CD4-positive, CD25-positive, alpha-beta regulatory T cell (primary cell): ENCODE data around the gene NME7. TPM values are rescaled to one million over a fixed set of nuclear protein-coding genes. Genes with fewer than 3 reads are reported as not detected.
A peak's percentile ranks its signal among the peaks of the same experiment; 100 is the strongest.

Source experiments
- ATAC-seq, 2 donors: fragments of 150-1000 bp; cut with Tn5 transposase; one replicate each; pipeline ENCODE4 v1.10.0; 2021; ENCODE audit warnings: low read depth in 2 of 2, moderate number of reproducible peaks in 2 of 2, moderate library complexity in 1 of 2
- DNase-seq, 3 donors: peaks; one replicate each; pipeline versions ENCODE4 v3.0.0 to v3.0.0-alpha.2; 2012 to 2022; ENCODE audit warnings: mixed read lengths in 1 of 3
- H3K27ac ChIP-seq: one replicate; pipeline ENCODE4 v1.7.0; 2013; ENCODE audit warnings: mild to moderate bottlenecking, low read length; ENCODE audit not compliant: insufficient read depth, poor library complexity, severe bottlenecking
- H3K27me3 ChIP-seq: one replicate; pipeline ENCODE4 v1.7.0; 2013; ENCODE audit warnings: low read length; ENCODE audit not compliant: control insufficient read depth, insufficient read depth
- H3K36me3 ChIP-seq: one replicate; pipeline ENCODE4 v1.7.0; 2013; ENCODE audit warnings: mild to moderate bottlenecking, low read length, moderate library complexity; ENCODE audit not compliant: control insufficient read depth, insufficient read depth
- H3K4me1 ChIP-seq: 2 replicates; pipeline ENCODE4 v1.7.0; 2013; ENCODE audit warnings: mild to moderate bottlenecking, low read length; ENCODE audit not compliant: insufficient read depth, control insufficient read depth, poor library complexity, severe bottlenecking
- H3K4me3 ChIP-seq: one replicate; pipeline ENCODE4 v1.7.0; 2013; ENCODE audit warnings: low read depth, mild to moderate bottlenecking, low read length, moderate library complexity
- H3K9me3 ChIP-seq, 2 experiments: 1 replicate in 1 of 2; 2 replicates in 1 of 2; pipeline ENCODE4 v1.7.0; 2013; ENCODE audit warnings: low read length in 2 of 2, mild to moderate bottlenecking in 1 of 2, moderate library complexity in 1 of 2; ENCODE audit not compliant: control insufficient read depth in 2 of 2
- H3K27ac Mint-ChIP-seq, 3 donors: one replicate each; pipeline ENCODE4 v1.8.0; 2020 to 2022; ENCODE audit warnings: mild to moderate bottlenecking in 3 of 3, mixed read lengths in 3 of 3, moderate library complexity in 2 of 3
- H3K27me3 Mint-ChIP-seq: one replicate; pipeline ENCODE4 v1.8.0; 2022; ENCODE audit warnings: mild to moderate bottlenecking, mixed read lengths
- H3K36me3 Mint-ChIP-seq: one replicate; pipeline ENCODE4 v1.8.0; 2020; ENCODE audit warnings: mixed read lengths
- H3K4me1 Mint-ChIP-seq, 4 donors: one replicate each; pipeline ENCODE4 v1.8.0; 2020 to 2022; ENCODE audit warnings: mixed read lengths in 4 of 4, mild to moderate bottlenecking in 1 of 4
- H3K4me3 Mint-ChIP-seq, 4 donors: one replicate each; pipeline ENCODE4 v1.8.0; 2020 to 2022; ENCODE audit warnings: mild to moderate bottlenecking in 4 of 4, mixed read lengths in 4 of 4, moderate library complexity in 3 of 4
- H3K9me3 Mint-ChIP-seq, 7 donors: one replicate each; pipeline ENCODE4 v1.8.0; 2020 to 2022; ENCODE audit warnings: mixed read lengths in 7 of 7, mild to moderate bottlenecking in 3 of 7, moderate library complexity in 2 of 7
- polyA plus RNA-seq, 4 donors: library from polyadenylated mRNA; unstranded; fragments of 300-500 nt; fragmentation: Illumina TruSeq; gene quantifications; one replicate each; pipeline ENCODE4 v1.2.3, GENCODE V29; 2021
- total RNA-seq: library from RNA; stranded (reverse); gene quantifications from one replicate; pipeline ENCODE4 v1.2.3, GENCODE V29; 2022

The NME7 gene
- total and polyA plus RNA-seq, 5 donors from 2014 or later, result 8.3 to 40.2 (median 17.5) TPM

GRCh38 chr1:169103002-169103401 lies 264.6 kb downstream of the NME7 start:
- H3K9me3 Mint-ChIP-seq, result no peaks in the 10 kb centered on the region
- DNase-seq (no peak), ATAC-seq (no peak)
- Histone ChIP-seq H3K9me3 (no peaks in the 10 kb centered on the region), H3K27me3 (peaks cover 8% of the 10 kb centered on the region), H3K27ac (no peak overlapping the region), H3K36me3 (no peaks in the 10 kb centered on the region), H3K4me3 (no peak overlapping the region), H3K4me1 (peaks cover 18% of the 10 kb centered on the region)
- H3K4me3 Mint-ChIP-seq, result no peak overlapping the region
- H3K27ac Mint-ChIP-seq, result no peak overlapping the region
- no peaks in the 10 kb centered on the region for H3K36me3 Mint-ChIP-seq
- peaks cover 0 to 21% (median 7%) of the 10 kb centered on the region in 4 donors for H3K4me1 Mint-ChIP-seq
- peaks cover 4% of the 10 kb centered on the region for H3K27me3 Mint-ChIP-seq

- no peaks in the 10 kb centered on the region for H3K36me3 Mint-ChIP-seq
- peaks cover 0 to 17% (median 5%) of the 10 kb centered on the region in 4 donors for H3K4me1 Mint-ChIP-seq
- Histone ChIP-seq H3K27ac (no peak overlapping the region), H3K27me3 (peaks cover 8% of the 10 kb centered on the region), H3K4me1 (peaks cover 14% of the 10 kb centered on the region), H3K36me3 (no peaks in the 10 kb centered on the region), H3K4me3 (no peak overlapping the region), H3K9me3 (no peaks in the 10 kb centered on the region)
- H3K27me3 Mint-ChIP-seq, result peaks cover 4% of the 10 kb centered on the region
- H3K9me3 Mint-ChIP-seq, result no peaks in the 10 kb centered on the region
- H3K4me3 Mint-ChIP-seq, result peak overlapping the region in 1 of 4 donors; percentile 27
- no peak overlapping the region for H3K27ac Mint-ChIP-seq
- ATAC-seq (no peak), DNase-seq (no peak)
Observed at GRCh38 chr1:169102567-169102966, 265.0 kb downstream of the NME7 start.

GRCh38 chr1:169100651-169101088 lies 266.9 kb downstream of the NME7 start:
- Histone ChIP-seq H3K27me3 (peaks cover 8% of the 10 kb centered on the region), H3K36me3 (no peaks in the 10 kb centered on the region), H3K27ac (no peak overlapping the region), H3K9me3 (no peaks in the 10 kb centered on the region), H3K4me1 (peaks cover 9% of the 10 kb centered on the region), H3K4me3 (no peak overlapping the region)
- Mint-ChIP-seq H3K4me1 (peaks cover 0 to 10% (median 2%) of the 10 kb centered on the region in 4 donors), H3K27me3 (peaks cover 4% of the 10 kb centered on the region), H3K36me3 (peaks cover 5% of the 10 kb centered on the region), H3K4me3 (no peak overlapping the region), H3K27ac (peak overlapping the region in 1 of 3 donors; percentile 29), H3K9me3 (peaks cover 0 to 3% (median 0%) of the 10 kb centered on the region in 7 donors)
- DNase-seq, result no peak
- ATAC-seq, result no peak

GRCh38 chr1:169100208-169100607 lies 267.4 kb downstream of the NME7 start:
- Mint-ChIP-seq H3K27ac (no peak overlapping the region), H3K4me1 (peaks cover 0 to 7% (median 2%) of the 10 kb centered on the region in 4 donors), H3K9me3 (peaks cover 0 to 3% (median 0%) of the 10 kb centered on the region in 7 donors), H3K4me3 (no peak overlapping the region), H3K36me3 (peaks cover 5% of the 10 kb centered on the region), H3K27me3 (peaks cover 4% of the 10 kb centered on the region)
- DNase-seq (no peak), ATAC-seq (no peak)
- Histone ChIP-seq H3K4me1 (peaks cover 5% of the 10 kb centered on the region), H3K27ac (no peak overlapping the region), H3K9me3 (no peaks in the 10 kb centered on the region), H3K27me3 (peaks cover 8% of the 10 kb centered on the region), H3K36me3 (no peaks in the 10 kb centered on the region), H3K4me3 (no peak overlapping the region)

- H3K36me3 Mint-ChIP-seq, result peaks cover 5% of the 10 kb centered on the region
- H3K9me3 Mint-ChIP-seq, result peaks cover 0 to 3% (median 0%) of the 10 kb centered on the region in 7 donors
- H3K27ac ChIP-seq, result no peak overlapping the region
- H3K27ac Mint-ChIP-seq, result no peak overlapping the region
- H3K27me3 Mint-ChIP-seq, result peaks cover 4% of the 10 kb centered on the region
- no peak overlapping the region for H3K4me3 ChIP-seq
- H3K9me3 ChIP-seq, result no peaks in the 10 kb centered on the region
- H3K4me1 ChIP-seq, result no peaks in the 10 kb centered on the region
- H3K27me3 ChIP-seq, result peaks cover 5% of the 10 kb centered on the region
- no peaks in the 10 kb centered on the region for H3K36me3 ChIP-seq
- ATAC-seq, result no peak
- H3K4me3 Mint-ChIP-seq, result no peak overlapping the region
- peaks cover 0 to under 1% (median 0%) of the 10 kb centered on the region in 4 donors for H3K4me1 Mint-ChIP-seq
- no peak for DNase-seq
Observed at GRCh38 chr1:169099561-169099960, 268.0 kb downstream of the NME7 start.

GRCh38 chr1:169098380-169098779 lies 269.2 kb downstream of the NME7 start:
- H3K27ac ChIP-seq, result no peak overlapping the region
- Mint-ChIP-seq H3K27ac (no peak overlapping the region), H3K27me3 (peaks cover 9% of the 10 kb centered on the region), H3K4me1 (no peaks in the 10 kb centered on the region), H3K4me3 (no peak overlapping the region), H3K36me3 (peaks cover 5% of the 10 kb centered on the region), H3K9me3 (peaks cover 0 to 3% (median 0%) of the 10 kb centered on the region in 7 donors)
- ATAC-seq (no peak), DNase-seq (no peak)
- H3K36me3 ChIP-seq, result no peaks in the 10 kb centered on the region
- H3K4me1 ChIP-seq, result no peaks in the 10 kb centered on the region
- H3K4me3 ChIP-seq, result no peak overlapping the region
- H3K9me3 ChIP-seq, result no peaks in the 10 kb centered on the region
- H3K27me3 ChIP-seq, result peaks cover 3% of the 10 kb centered on the region

GRCh38 chr1:169094897-169095569 lies 272.6 kb downstream of the NME7 start:
- peaks cover 3% of the 10 kb centered on the region for H3K27me3 ChIP-seq
- no peak overlapping the region for H3K27ac ChIP-seq
- H3K4me1 ChIP-seq, result no peaks in the 10 kb centered on the region
- H3K9me3 Mint-ChIP-seq, result peaks cover 0 to 3% (median 0%) of the 10 kb centered on the region in 7 donors
- H3K27ac Mint-ChIP-seq, result no peak overlapping the region
- DNase-seq, result no peak
- H3K4me3 ChIP-seq, result no peak overlapping the region
- no peak for ATAC-seq
- no peak overlapping the region for H3K4me3 Mint-ChIP-seq
- peaks cover 0 to 3% (median 0%) of the 10 kb centered on the region in 4 donors for H3K4me1 Mint-ChIP-seq
- H3K9me3 ChIP-seq, result no peaks in the 10 kb centered on the region
- peaks cover 5% of the 10 kb centered on the region for H3K36me3 Mint-ChIP-seq
- no peaks in the 10 kb centered on the region for H3K36me3 ChIP-seq
- H3K27me3 Mint-ChIP-seq, result peaks cover 5% of the 10 kb centered on the region

GRCh38 chr1:169092399-169092798 lies 275.2 kb downstream of the NME7 start:
- Mint-ChIP-seq H3K4me3 (no peak overlapping the region), H3K9me3 (peaks cover 0 to 4% (median 0%) of the 10 kb centered on the region in 7 donors), H3K36me3 (peaks cover 5% of the 10 kb centered on the region), H3K4me1 (peaks cover 0 to 4% (median 0%) of the 10 kb centered on the region in 4 donors), H3K27ac (no peak overlapping the region), H3K27me3 (peaks cover 5% of the 10 kb centered on the region)
- H3K4me1 ChIP-seq, result no peaks in the 10 kb centered on the region
- no peaks in the 10 kb centered on the region for H3K36me3 ChIP-seq
- no peaks in the 10 kb centered on the region for H3K9me3 ChIP-seq
- no peak overlapping the region for H3K27ac ChIP-seq
- DNase-seq (no peak), ATAC-seq (no peak)
- H3K27me3 ChIP-seq, result no peaks in the 10 kb centered on the region
- no peak overlapping the region for H3K4me3 ChIP-seq
